Measurements from ENCODE around the gene SLC2A6. TPM values are rescaled to one million over a fixed set of nuclear protein-coding genes. Genes with fewer than 3 reads are reported as not detected.

Gene SLC2A6
- total and polyA plus RNA-seq, 2 of the 8 experiments (the other 6 are each of a cell fraction or from before 2014, with no cell fraction given) = 16.6 to 17.8 TPM

- no peak overlapping the region for H2AFZ ChIP-seq (ENCODE audit: low read length)
- H3K36me3 ChIP-seq (ENCODE audit: control insufficient read depth in 2 of 4, insufficient read depth in 4 of 4, low read length in 3 of 4) = no peaks in the 10 kb centered on the region
- H3K27ac ChIP-seq (ENCODE audit: low read depth, low read length) = no peak overlapping the region
- H3K79me1 ChIP-seq (ENCODE audit: low read depth, low read length) = no peaks in the 10 kb centered on the region
- H2AK5ac ChIP-seq (ENCODE audit: low read depth, low read length) = no peak overlapping the region
- H3K27me3 ChIP-seq (replicated peaks in 1 of 4; ENCODE audit: control insufficient read depth in 3 of 4, extremely low read depth in 1 of 4, insufficient read depth in 3 of 4, low read length in 3 of 4) = no peaks in the 10 kb centered on the region
- no peak overlapping the region for H3K4me2 ChIP-seq (ENCODE audit: insufficient read depth in 1 of 2, low read depth in 2 of 2, low read length in 2 of 2)
- peaks cover 2% of the 10 kb centered on the region in 2 experiments for H4K20me1 ChIP-seq (replicated peaks in 1 of 2; ENCODE audit: control insufficient read depth in 1 of 2, insufficient read depth in 2 of 2, low read length in 2 of 2)
- no peak overlapping the region for H3K18ac ChIP-seq (ENCODE audit: extremely low read depth, low read length)
- no peaks in the 10 kb centered on the region for H3K9me3 ChIP-seq (ENCODE audit: insufficient read depth in 2 of 2, low read depth in 1 of 2, low read length in 1 of 2)
- no peak overlapping the region for H3K23ac ChIP-seq (ENCODE audit: insufficient read length)
- no peak overlapping the region for H2BK15ac ChIP-seq (ENCODE audit: low read length)
- H3K4me1 ChIP-seq (replicated peaks in 1 of 4; ENCODE audit: control insufficient read depth in 3 of 4, insufficient read depth in 4 of 4, low read length in 3 of 4) = no peaks in the 10 kb centered on the region; a peak in 2 of 7 replicates
- ChIA-PET CTCF (ENCODE audit: partially characterized antibody) (interaction anchor here (0.7 to 1.7 kb wide), 6 partner anchors 10 to 241 kb away, joined by 3 to 5 read pairs (median 3); no protein-coding TSS in a partner anchor), POLR2A (ENCODE audit: partially characterized antibody) (interaction anchor here (2.7 kb wide), 1 partner anchor 141 kb away, joined by 12 read pairs; the partner anchor contains the start of genes MED22 and RPL7A)
- no peak overlapping the region for H3K4me3 ChIP-seq (ENCODE audit: extremely low read depth in 1 of 4, insufficient read depth in 2 of 4, low read depth in 3 of 4, low read length in 4 of 4)
- H2BK12ac ChIP-seq (ENCODE audit: low read depth, low read length) = peak overlapping the region; percentile 60; the same call in 1 of the 2 replicates
- no peak overlapping the region for H4K91ac ChIP-seq (replicated peaks; ENCODE audit: insufficient read length, low read length)
- H4K8ac ChIP-seq (ENCODE audit: extremely low read depth, insufficient read depth, low read length) = peak overlapping the region; percentile 28; the same call in 1 of the 2 replicates
- H3K9ac ChIP-seq (replicated peaks in 1 of 4; ENCODE audit: extremely low read depth in 1 of 4, low read depth in 3 of 4, low read length in 3 of 4) = no peak overlapping the region
- no peak overlapping the region for H3K4ac ChIP-seq (replicated peaks; ENCODE audit: insufficient read length, low read depth, low read length)
- H2BK20ac ChIP-seq (ENCODE audit: low read length) = no peak overlapping the region
- no peak overlapping the region for H3K14ac ChIP-seq (ENCODE audit: insufficient read length)
- H4K5ac ChIP-seq (ENCODE audit: insufficient read length, low read depth, low read length) = no peak overlapping the region
- FAIRE-seq (no peak), DNase-seq (ENCODE audit: low read depth in 1 of 2, low spot score in 2 of 2) (no peak)
- H3K79me2 ChIP-seq (ENCODE audit: control insufficient read depth in 1 of 2, insufficient read depth in 2 of 2, low read length in 2 of 2) = no peaks in the 10 kb centered on the region
- H2BK120ac ChIP-seq (replicated peaks; ENCODE audit: low read depth, low read length) = no peak overlapping the region
- 98% methylated on average over 16 of the region's 18 CpGs; no CpG with 5 or more reads in 1 of the 2 experiments for WGBS, 2 experiments (ENCODE audit: extremely low coverage in 1 of 2, insufficient coverage in 1 of 2, insufficient read length in 1 of 2, insufficient replicate concordance in 2 of 2, low coverage in 1 of 2, low lambda C conversion rate in 2 of 2, missing lambda C conversion rate in 1 of 2)
- H2BK5ac ChIP-seq (ENCODE audit: low read depth, low read length) = no peak overlapping the region
- H3K23me2 ChIP-seq (ENCODE audit: low read depth, low read length) = no peaks in the 10 kb centered on the region; the same call in 1 of the 2 replicates
- no peak overlapping the region for H3K56ac ChIP-seq (replicated peaks; ENCODE audit: insufficient read length, low read depth, low read length)
- no peak for TF ChIP-seq CBX8 (IDR thresholded peaks at IDR 0.05; ENCODE audit: borderline replicate concordance, low read depth, low read length)
- TF ChIP-seq RBBP5 (IDR thresholded peaks at IDR 0.05; ENCODE audit: borderline replicate concordance, low read depth, low read length) = no peak
- no peak for TF ChIP-seq BCL11A (IDR thresholded peaks at IDR 0.05; ENCODE audit: low read depth in 2 of 2, low read length in 2 of 2)
- no peak for TF ChIP-seq NANOG (IDR thresholded peaks at IDR 0.05; ENCODE audit: insufficient read depth, low read depth, low read length, poor library complexity, severe bottlenecking)
- no peak for TF ChIP-seq SIN3A (conservative IDR thresholded peaks at IDR 0.05 in 1 of 2, IDR thresholded peaks at IDR 0.05 in 1 of 2; ENCODE audit: low read depth in 1 of 2, low read length in 2 of 2)
- TF ChIP-seq CEBPB (IDR thresholded peaks at IDR 0.05; ENCODE audit: low read depth, low read length) = no peak
- no peak for TF ChIP-seq SIX5 (IDR thresholded peaks at IDR 0.05; ENCODE audit: low read depth, low read length)
- TF ChIP-seq CBX5 (IDR thresholded peaks at IDR 0.05; ENCODE audit: low read depth, low read length) = no peak
- no peak for TF ChIP-seq E2F6 (IDR thresholded peaks at IDR 0.05)
- no peak for TF ChIP-seq GABPA (IDR thresholded peaks at IDR 0.05; ENCODE audit: borderline replicate concordance, insufficient read depth, low read length)
- TF ChIP-seq TEAD4 (IDR thresholded peaks at IDR 0.05; ENCODE audit: low read depth, low read length) = no peak
- no peak for TF ChIP-seq JUND (IDR thresholded peaks at IDR 0.05; ENCODE audit: low read length)
Measured at GRCh38 chr9:133488686-133489252, 9.9 kb upstream of the SLC2A6 start.
